HepG2 (cell line): ENCODE results near the gene OVAAL.

Experiments used
- CTCF ChIP-seq: sonication (generic); formaldehyde crosslinking; IDR thresholded peaks from 2 replicates; pipeline ENCODE4 v1.5.0; 2020; ENCODE audit warnings: mild to moderate bottlenecking, missing genetic modification reagents, moderate library complexity
- JUN ChIP-seq: sonication (generic); formaldehyde crosslinking; IDR thresholded peaks from 2 replicates; pipeline ENCODE4 v1.4.0; 2020; ENCODE audit warnings: mild to moderate bottlenecking, missing genetic modification reagents
- JUNB ChIP-seq: sonication (generic); formaldehyde crosslinking; IDR thresholded peaks from 2 replicates; pipeline ENCODE4 v1.8.0; 2022; ENCODE audit warnings: missing genetic modification reagents, mild to moderate bottlenecking, borderline replicate concordance
- SMAD1 ChIP-seq: sonication (generic); formaldehyde crosslinking; IDR thresholded peaks from 2 replicates; pipeline ENCODE4 v1.4.0; 2020; ENCODE audit warnings: missing genetic modification reagents, low read depth, mild to moderate bottlenecking, borderline replicate concordance
- ZNF121 ChIP-seq: sonication (generic); formaldehyde crosslinking; IDR thresholded peaks from 2 replicates; pipeline ENCODE4 v1.5.0; 2020; ENCODE audit warnings: mild to moderate bottlenecking, missing genetic modification reagents
- ZNF839 ChIP-seq: sonication (generic); formaldehyde crosslinking; IDR thresholded peaks from 2 replicates; pipeline ENCODE4 v1.4.0; 2020; ENCODE audit warnings: missing genetic modification reagents, mild to moderate bottlenecking, borderline replicate concordance
- ZNF883 ChIP-seq: sonication (generic); formaldehyde crosslinking; IDR thresholded peaks from 2 replicates; pipeline ENCODE4 v1.5.1; 2020; ENCODE audit warnings: mild to moderate bottlenecking, missing genetic modification reagents; ENCODE audit errors: not compliant biosample characterization

DNA sequence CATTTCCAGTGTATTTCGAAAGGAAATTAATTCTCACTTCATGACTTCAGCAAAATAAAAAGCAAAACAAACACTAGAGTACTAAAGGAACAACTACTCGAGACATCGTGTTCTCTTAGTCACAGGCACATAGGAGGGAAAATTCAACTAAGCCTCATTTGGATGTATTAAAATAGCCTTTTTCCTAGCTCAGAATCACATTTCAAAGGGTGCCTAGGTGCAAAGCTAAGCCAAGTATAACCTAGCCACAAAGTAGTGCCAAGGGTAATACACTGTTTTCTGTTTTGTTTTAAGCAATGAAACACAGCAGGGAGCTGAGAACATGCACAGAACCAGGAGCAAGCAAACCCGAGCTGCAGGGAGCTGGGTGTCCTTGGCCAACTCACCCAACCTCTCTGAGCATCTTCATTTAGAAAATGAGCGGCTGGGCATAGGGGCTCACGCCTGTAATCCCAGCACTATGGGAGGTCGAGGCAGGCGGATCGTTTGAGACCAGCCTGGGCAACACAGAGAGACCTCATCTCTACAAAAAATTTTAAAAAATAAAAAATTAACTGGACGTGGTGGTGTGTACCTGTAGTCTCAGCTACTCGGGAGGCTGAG, 29.8 kb upstream of the OVAAL start:
- TF ChIP-seq ZNF121 (CRISPR knock-in tag), result no peak
- no peak for TF ChIP-seq JUNB (CRISPR knock-in tag)
- TF ChIP-seq SMAD1 (CRISPR knock-in tag), result no peak
- TF ChIP-seq ZNF883 (CRISPR knock-in tag), result no peak
- no peak for TF ChIP-seq CTCF
- no peak for TF ChIP-seq JUN (CRISPR knock-in tag)
- no peak for TF ChIP-seq ZNF839 (CRISPR knock-in tag)
